ENCODE data around the gene DRD1. TPM values are rescaled to one million over a fixed set of nuclear protein-coding genes. Genes with fewer than 3 reads are reported as not detected.

Gene DRD1
- total and polyA plus RNA-seq, 2 donors from 2014 or later: 0.25 to 0.28 TPM

- Histone ChIP-seq H3K9me3 (ENCODE audit: control insufficient read depth in 2 of 3, insufficient read depth in 1 of 3, low read length in 3 of 3) (no peaks in the 10 kb centered on the region), H3K36me3 (ENCODE audit: control insufficient read depth in 2 of 3, insufficient read depth in 3 of 3, low read length in 3 of 3) (no peaks in the 10 kb centered on the region), H3K9ac (ENCODE audit: low read length in 3 of 3) (no peak overlapping the region), H3K27me3 (ENCODE audit: control insufficient read depth, insufficient read depth, low read length) (no peaks in the 10 kb centered on the region), H3K4me1 (ENCODE audit: control insufficient read depth in 2 of 3, insufficient read depth in 2 of 3, low read depth in 1 of 3, low read length in 3 of 3) (no peaks in the 10 kb centered on the region), H3K4me3 (ENCODE audit: low read length in 3 of 3) (no peak overlapping the region), H3K27ac (ENCODE audit: low read depth in 2 of 2, low read length in 2 of 2) (no peak overlapping the region)
- no peak for FAIRE-seq
- intact Hi-C loops (cut with DNase I): no loop called here
- no peak for TF ChIP-seq CTCF (IDR thresholded peaks at IDR 0.05; ENCODE audit: borderline replicate concordance, extremely low read depth, insufficient read depth)
- no peak for DNase-seq
Observed at GRCh38 chr5:175390352-175391083, 53.5 kb downstream of the DRD1 start.

Other genes with a start within 250 kb of the DRD1 start
- gene SFXN1, start 34.4 kb upstream of the DRD1 start, total RNA-seq: 35.4 TPM
- 33.4 TPM for gene SFXN1, start 34.4 kb upstream of the DRD1 start, polyA plus RNA-seq (ENCODE audit: insufficient read depth, low read depth, low replicate concordance)
- gene HRH2, start 213.9 kb upstream of the DRD1 start, total RNA-seq: 10.6 TPM
- gene HRH2, start 213.9 kb upstream of the DRD1 start, polyA plus RNA-seq (ENCODE audit: insufficient read depth, low read depth, low replicate concordance): 1.9 TPM